HK-2 (cell line): Measurements from ENCODE around the gene EIF3C.
"Not testable (repeated sequence)": the region's sequence is repeated elsewhere in the genome, so short reads cannot be mapped to it uniquely, and the experiment has no call there.

Source experiments
- DNase-seq: peaks from one replicate; pipeline ENCODE4 v3.0.0-alpha.2; 2018; ENCODE audit not compliant: unreplicated experiment

Gene EIF3C

GRCh38 chr16:28746618-28747350 lies 35.5 kb downstream of the EIF3C start:
- not testable (repeated sequence) for DNase-seq

GRCh38 chr16:28749997-28750465 lies 38.8 kb downstream of the EIF3C start:
- DNase-seq = not testable (repeated sequence)

DNA sequence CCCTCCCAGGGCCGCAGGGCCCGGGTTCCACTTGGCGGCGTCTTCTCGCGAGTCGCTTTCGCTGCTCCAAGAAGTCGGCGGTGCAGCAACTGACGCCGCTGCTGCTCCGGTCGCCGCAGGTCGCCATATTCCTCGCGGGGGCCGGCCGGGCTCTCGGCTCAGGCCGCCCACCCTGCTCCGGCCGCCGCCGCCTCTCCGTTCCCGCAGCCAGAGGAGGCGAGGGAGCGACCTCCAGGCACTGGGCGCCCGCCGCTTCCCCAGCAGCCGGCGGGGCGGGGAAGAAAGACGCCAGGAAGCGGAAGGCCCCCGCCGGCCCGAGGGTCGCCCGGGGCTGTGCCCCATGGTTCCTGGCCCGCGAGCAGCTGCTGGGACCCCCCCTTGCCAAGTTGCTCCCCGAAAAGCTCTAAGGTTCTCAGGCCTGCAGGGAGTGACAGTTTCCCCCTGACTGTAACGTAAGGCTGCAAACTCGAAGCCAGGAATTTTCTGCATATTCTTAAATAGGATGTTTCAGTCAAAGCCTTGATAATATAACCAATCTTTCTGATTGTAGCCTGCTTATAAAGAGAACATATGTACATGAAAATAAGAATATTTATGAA lies 39.3 kb downstream of the EIF3C start:
- DNase-seq = not testable (repeated sequence)

DNA sequence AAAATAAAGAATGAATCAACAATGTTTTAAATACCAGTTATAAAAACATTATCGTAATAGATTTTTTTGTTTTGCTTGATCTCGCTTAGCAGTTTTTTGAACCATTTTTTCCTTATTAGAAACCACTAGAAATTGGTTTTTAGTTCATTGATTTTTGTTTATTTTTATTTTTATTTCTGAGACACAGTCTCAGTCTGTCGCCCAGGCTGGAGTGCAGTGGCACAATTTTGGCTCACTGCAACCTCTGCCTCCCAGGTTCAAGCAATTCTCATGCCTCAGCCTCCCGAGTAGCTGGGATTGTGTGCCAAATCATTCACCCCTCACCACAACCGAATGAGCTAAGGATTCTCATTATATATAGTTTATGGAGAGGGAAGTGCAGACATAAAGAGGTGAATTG lies 40.2 kb downstream of the EIF3C start, which contains the start of gene NPIPB9:
NPIPB9 (plus strand) TSS at position 301 of the 400 bp plus-strand sequence.
- not testable (repeated sequence) for DNase-seq

DNA sequence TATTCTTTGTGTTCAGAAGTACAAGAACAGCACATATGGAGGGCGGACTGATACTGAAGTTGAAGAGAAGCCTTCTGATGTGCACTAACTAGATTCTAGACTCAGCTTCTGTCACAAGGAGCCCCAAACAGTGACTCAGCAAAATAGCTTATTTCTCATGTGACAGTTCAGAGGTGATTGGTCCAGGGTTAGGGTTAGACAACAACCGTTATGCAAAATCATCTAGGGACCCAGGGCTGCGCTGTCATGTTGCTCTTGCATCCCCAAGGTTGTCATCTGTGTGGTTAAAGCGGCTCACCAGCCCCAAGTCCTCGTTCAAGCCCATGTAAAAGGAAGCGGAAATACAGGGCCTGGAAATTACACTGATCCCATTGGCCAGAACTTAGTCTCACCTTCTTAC lies 70.4 kb downstream of the EIF3C start:
- DNase-seq = not testable (repeated sequence)

- DNase-seq = not testable (repeated sequence)
Observed at GRCh38 chr16:28782357-28782756, 71.1 kb downstream of the EIF3C start.
